C4-2B (cell line): ENCODE results near the gene MLX.

ENCODE experiments used
- CTCF ChIP-seq: fragments of 450-650 bp; conservative IDR thresholded peaks from 2 replicates; pipeline ENCODE4 v1.5.1; 2017; ENCODE audit warnings: mild to moderate bottlenecking
- ZFX ChIP-seq: fragments of 450-650 bp; IDR thresholded peaks from 2 replicates; pipeline ENCODE4 v1.6.1; 2017

- TF ChIP-seq CTCF (no peak), ZFX (no peak)
These were observed 19.8 kb downstream of the MLX start for GRCh38 chr17:42586514-42587230.
